Right lobe of liver (tissue), 6 donors: ENCODE results near the gene ZNF383. TPM values are rescaled to one million over a fixed set of nuclear protein-coding genes. Genes with fewer than 3 reads are reported as not detected.
"Not testable (repeated sequence)": the region's sequence is repeated elsewhere in the genome, so short reads cannot be mapped to it uniquely, and the experiment has no call there.

Experiments used
- ATAC-seq, 4 donors: fragments of 200-7000 bp; cut with Tn5 transposase; one replicate each; pipeline ENCODE4 v1.9.1; 2020; ENCODE audit warnings: mild to moderate bottlenecking in 4 of 4, moderate library complexity in 4 of 4
- DNase-seq, 3 donors: peaks; one replicate each; pipeline ENCODE4 v3.0.0-alpha.2; 2020
- H3K27ac ChIP-seq, 3 donors: fragments of 200-600 bp; one replicate each; pipeline ENCODE4 v1.8.0; 2022
- H3K27me3 ChIP-seq, 2 donors: fragments of 200-600 bp; one replicate each; pipeline ENCODE4 v1.8.0; 2022
- H3K36me3 ChIP-seq, 4 donors: fragments of 200-600 bp; sonication (generic) in 1 of 4; one replicate each; pipeline versions ENCODE4 v1.5.1 to v1.8.0; 2017 to 2022; ENCODE audit warnings: control low read depth in 1 of 4
- H3K4me1 ChIP-seq, 4 donors: fragments of 200-600 bp; sonication (generic) in 1 of 4; one replicate each; pipeline versions ENCODE4 v1.5.1 to v1.8.0; 2017 to 2022; ENCODE audit warnings: control low read depth in 1 of 4
- H3K4me3 ChIP-seq, 3 donors: fragments of 200-600 bp; one replicate each; pipeline ENCODE4 v1.8.0; 2022
- H3K9me3 ChIP-seq, 4 donors: fragments of 200-600 bp; sonication (generic) in 1 of 4; one replicate each; pipeline versions ENCODE4 v1.5.1 to v1.8.0; 2017 to 2022; ENCODE audit warnings: control low read depth in 1 of 4
- POLR2A ChIP-seq: fragments of 450-650 bp; IDR thresholded peaks from one replicate; pipeline ENCODE4 v1.6.1; 2017; ENCODE audit warnings: antibody characterized with exemption, mild to moderate bottlenecking
- WGBS: methylation state at CpG from one replicate; pipeline ENCODE4 v1.1.6; 2018; ENCODE audit warnings: low coverage, low lambda C conversion rate; ENCODE audit not compliant: insufficient coverage; ENCODE audit errors: missing lambda C conversion rate; 5-methylcytosine and 5-hydroxymethylcytosine counted together
- intact Hi-C, 2 donors: fragments of 100-400 bp; cut with DNase I; formaldehyde crosslinking; loops; one replicate each; pipeline versions ENCODE4 v1.11.2 to v1.14.1; 2022
- total RNA-seq, 6 experiments: library from RNA; depleted of rRNA in 2 of 6; stranded (reverse); fragments of >200 nt in 2 of 6; fragmentation: NEBNext Ultra II Directional in 3 of 6; extraction: Animal tissue kit (Norgen Biotek cat#: 25700) in 3 of 6; gene quantifications; one replicate each; pipeline versions ENCODE4 v1.1.0 to v1.2.4, GENCODE V29; 2016 to 2023
- TF ChIP-seq, protein P1 (sequence below), 4 donors: fragments of 200-600 bp in 3 of 4; fragments of 450-650 bp in 1 of 4; IDR thresholded peaks; one replicate each; pipeline versions ENCODE4 v1.5.1 to v1.8.0; 2016 to 2022; ENCODE audit warnings: antibody characterized with exemption in 4 of 4, mild to moderate bottlenecking in 2 of 4
- donor health status: DM: no; HTN: yes; CAD: no.
- donor health status: DM: no; HTN: no; CAD: no.
- donor health status: DM: no; HTN: no; CAD: no.
- donor health status: DM: no; HTN: yes; CAD: no.
- donor health status: DM: no; HTN: yes; CAD: no.

Gene ZNF383
- total RNA-seq, 6 experiments from 2014 or later, result 2.5 to 4.4 (median 2.7) TPM

DNA sequence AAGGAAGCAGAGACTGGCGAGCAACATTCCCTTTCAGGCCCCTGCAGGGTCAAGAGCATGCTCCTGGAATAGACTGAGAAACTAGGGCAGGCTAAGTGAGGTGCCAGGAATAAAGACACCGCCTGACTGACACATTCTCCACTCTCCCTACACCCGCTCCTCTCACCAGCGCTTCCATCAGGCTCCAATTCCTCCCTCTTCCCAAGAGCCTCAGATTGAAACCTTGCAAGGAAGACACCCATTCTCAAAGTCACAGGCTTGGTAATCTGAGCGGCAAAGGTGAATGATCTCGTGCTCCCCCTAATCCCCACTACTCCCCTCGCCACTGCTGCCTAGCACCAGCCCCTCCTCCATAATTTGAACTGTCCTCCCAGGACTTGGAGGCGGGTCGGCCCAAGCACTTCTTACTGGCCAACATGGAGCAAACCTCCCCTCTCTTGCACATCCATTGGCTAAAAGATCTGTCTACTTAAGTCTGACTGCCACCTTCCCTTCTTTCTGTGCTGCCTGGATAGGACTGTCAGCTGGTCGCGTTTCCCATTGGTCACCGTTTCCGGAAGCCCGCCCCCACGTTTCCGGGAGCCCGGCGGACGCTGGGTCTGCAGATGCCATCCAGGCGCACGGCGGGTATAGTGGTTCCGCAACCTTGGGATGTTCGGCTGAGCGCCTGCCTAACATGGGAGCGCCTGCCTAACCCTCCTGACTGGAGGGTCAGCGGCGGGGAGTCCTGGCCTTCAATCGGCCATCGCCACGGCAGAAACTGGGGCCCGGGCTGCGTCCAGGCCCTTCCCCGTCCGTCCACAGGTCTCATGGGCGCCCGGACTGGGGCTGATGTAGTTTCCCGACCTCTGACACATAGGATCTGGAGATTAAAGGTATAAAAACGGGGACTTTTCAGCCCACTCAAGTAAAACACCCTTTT is 33.6 kb downstream of the ZNF383 start:
- TF ChIP-seq, protein P1, sequence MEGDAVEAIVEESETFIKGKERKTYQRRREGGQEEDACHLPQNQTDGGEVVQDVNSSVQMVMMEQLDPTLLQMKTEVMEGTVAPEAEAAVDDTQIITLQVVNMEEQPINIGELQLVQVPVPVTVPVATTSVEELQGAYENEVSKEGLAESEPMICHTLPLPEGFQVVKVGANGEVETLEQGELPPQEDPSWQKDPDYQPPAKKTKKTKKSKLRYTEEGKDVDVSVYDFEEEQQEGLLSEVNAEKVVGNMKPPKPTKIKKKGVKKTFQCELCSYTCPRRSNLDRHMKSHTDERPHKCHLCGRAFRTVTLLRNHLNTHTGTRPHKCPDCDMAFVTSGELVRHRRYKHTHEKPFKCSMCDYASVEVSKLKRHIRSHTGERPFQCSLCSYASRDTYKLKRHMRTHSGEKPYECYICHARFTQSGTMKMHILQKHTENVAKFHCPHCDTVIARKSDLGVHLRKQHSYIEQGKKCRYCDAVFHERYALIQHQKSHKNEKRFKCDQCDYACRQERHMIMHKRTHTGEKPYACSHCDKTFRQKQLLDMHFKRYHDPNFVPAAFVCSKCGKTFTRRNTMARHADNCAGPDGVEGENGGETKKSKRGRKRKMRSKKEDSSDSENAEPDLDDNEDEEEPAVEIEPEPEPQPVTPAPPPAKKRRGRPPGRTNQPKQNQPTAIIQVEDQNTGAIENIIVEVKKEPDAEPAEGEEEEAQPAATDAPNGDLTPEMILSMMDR (IDR thresholded peaks at IDR 0.05), result no peak
- no peak for TF ChIP-seq POLR2A
- Histone ChIP-seq H3K27ac (no peak overlapping the region), H3K4me1 (no peaks in the 10 kb centered on the region), H3K36me3 (no peaks in the 10 kb centered on the region), H3K27me3 (no peaks in the 10 kb centered on the region), H3K9me3 (peaks cover 0 to 36% (median 4%) of the 10 kb centered on the region in 4 donors), H3K4me3 (peak overlapping the region; percentile 21 to 41 (median 29))
- intact Hi-C loops, result no loop called here
- 2% methylated on average over 22 of the region's 39 CpGs for WGBS
- DNase-seq (peak; percentile 51 to 70 (median 56)), ATAC-seq (peak; percentile 74 to 96 (median 86))

DNA sequence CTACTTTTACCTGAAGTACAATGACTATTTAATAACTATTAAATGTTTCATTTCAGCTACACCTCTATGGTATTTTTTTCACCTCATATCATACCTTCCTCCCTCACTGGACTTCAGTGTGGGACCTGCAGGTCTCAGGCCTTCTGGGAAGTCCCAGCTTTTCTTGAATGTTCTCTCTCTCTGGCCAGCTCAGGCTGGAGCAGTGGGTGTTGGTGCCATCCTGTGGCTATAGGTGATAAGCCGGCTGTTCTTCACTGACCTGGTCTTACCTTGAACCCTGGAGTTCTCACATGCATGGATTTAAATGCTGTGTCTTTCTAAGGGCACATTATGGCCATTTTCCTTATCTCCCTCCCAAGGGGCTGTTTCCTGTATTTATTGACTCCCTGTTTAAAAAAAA is 45.0 kb downstream of the ZNF383 start:
- intact Hi-C loops, H3K4me1 ChIP-seq, DNase-seq, H3K4me3 ChIP-seq, H3K9me3 ChIP-seq, H3K36me3 ChIP-seq, H3K27me3 ChIP-seq, H3K27ac ChIP-seq: not testable (repeated sequence)
- WGBS, result 63% methylated on average over 1 of the region's 1 CpG
- peak in 1 of 4 donors; percentile 66 for ATAC-seq

DNA sequence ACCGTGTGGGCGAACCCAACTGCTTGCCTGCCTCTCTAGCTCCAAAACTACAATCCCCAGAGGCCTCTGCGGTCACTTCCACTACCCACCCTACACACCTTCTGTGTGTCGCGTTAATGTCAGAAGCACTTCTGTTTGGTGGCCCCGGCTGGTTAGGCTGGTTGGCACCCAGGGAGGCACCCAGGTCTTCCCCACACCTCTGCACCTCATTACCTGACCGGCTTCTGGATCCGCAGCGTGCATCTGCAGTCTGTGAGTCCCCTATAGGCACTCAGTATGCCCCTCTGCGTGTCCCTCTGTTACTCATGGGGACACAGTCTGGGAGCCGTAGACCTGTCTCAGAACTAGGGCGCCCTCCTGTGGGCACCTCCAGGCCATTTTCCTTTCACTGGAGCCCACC is 49.0 kb downstream of the ZNF383 start:
- not testable (repeated sequence) for DNase-seq

DNA sequence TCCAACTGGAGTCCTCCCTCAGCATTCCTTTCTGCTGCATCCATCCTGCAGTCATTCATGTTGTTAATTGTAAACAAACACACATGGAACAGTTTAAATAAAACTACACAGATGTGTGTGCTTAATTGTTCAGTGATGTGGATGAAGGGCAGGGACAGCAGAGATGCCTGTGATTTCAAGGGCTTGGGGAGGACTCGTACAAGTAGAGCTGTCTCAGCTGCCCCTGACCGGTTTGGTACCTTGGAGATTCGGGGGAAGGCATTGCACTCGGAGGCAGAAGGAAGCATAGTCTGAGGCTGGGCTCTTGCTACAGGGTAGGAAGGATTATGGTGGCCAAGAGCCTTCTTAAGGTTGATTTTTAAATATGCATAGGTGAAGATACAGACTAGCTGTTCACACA is 49.7 kb downstream of the ZNF383 start:
- DNase-seq, H3K27me3 ChIP-seq, H3K27ac ChIP-seq, ATAC-seq, H3K4me1 ChIP-seq, H3K4me3 ChIP-seq, H3K36me3 ChIP-seq, intact Hi-C loops, H3K9me3 ChIP-seq: not testable (repeated sequence)
- WGBS, result 81% methylated on average over 4 of the region's 4 CpGs

More for the DNA sequence above, 49.0 kb downstream of the ZNF383 start:
- H3K27me3 ChIP-seq, intact Hi-C loops, H3K9me3 ChIP-seq, H3K4me3 ChIP-seq, H3K4me1 ChIP-seq, ATAC-seq, H3K27ac ChIP-seq, H3K36me3 ChIP-seq: not testable (repeated sequence)
- WGBS, result 88% methylated on average over 8 of the region's 12 CpGs

DNA sequence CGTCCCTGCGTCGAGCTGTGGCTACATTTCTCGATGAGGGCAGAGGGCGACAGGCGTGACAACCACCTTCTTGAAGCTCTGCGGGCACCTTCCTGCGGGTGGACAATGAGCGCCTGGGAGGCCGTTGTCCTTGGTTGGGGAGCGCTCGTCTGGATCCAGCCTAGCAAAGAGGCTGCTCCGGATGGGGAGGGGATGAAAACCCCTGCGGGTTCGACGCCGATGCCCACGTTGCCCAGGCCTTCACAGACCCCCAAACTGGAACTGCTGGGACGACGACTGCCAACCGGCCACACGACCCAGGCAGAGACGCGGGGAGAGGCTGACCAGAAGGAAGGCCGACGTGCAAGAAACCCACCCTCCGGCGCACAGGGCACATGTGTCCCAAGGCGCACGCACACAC is 62.6 kb downstream of the ZNF383 start:
- H3K4me1 ChIP-seq, ATAC-seq, H3K4me3 ChIP-seq, H3K36me3 ChIP-seq, H3K27ac ChIP-seq, H3K27me3 ChIP-seq, intact Hi-C loops, DNase-seq, H3K9me3 ChIP-seq: not testable (repeated sequence)
- WGBS, result 100% methylated on average over 2 of the region's 30 CpGs

DNA sequence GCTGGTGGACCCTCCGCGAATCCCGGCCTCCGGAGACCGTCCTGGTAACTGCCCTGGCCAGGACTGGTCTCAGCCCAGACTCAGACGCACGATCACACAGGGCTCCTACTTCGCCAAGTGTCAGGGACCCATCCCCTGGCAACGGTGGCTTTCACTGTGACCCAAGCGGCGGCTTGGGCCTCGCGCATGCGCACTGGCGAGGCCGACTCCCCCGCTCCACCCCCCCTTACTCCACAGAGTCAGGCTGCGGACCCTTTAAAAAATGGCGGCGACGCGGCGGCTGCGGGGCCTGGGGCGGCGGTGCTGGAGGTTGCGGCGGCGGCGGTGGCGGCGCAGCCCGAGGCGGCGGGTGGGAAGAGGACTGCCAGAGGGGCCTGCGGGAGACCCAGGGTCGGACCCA is 66.0 kb downstream of the ZNF383 start:
- intact Hi-C loops, H3K9me3 ChIP-seq, ATAC-seq, H3K4me3 ChIP-seq, H3K36me3 ChIP-seq, H3K27ac ChIP-seq, H3K4me1 ChIP-seq, H3K27me3 ChIP-seq: not testable (repeated sequence)
- peak in 1 of 3 donors; percentile 31 for DNase-seq
- 97% methylated on average over 12 of the region's 37 CpGs for WGBS

DNA sequence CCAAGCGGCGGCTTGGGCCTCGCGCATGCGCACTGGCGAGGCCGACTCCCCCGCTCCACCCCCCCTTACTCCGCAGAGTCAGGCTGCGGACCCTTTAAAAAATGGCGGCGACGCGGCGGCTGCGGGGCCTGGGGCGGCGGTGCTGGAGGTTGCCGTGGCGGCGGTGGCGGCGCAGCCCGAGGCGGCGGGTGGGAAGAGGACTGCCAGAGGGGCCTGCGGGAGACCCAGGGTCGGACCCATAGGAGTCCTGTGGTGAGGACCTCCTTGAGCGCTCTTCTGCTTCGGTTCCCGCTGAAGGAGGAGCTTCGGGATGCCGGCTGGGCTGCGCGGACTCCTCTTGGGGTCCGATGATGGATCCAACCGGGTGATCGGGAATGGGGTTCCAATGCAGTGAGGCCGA is 71.2 kb downstream of the ZNF383 start:
- H3K4me3 ChIP-seq, intact Hi-C loops, H3K27ac ChIP-seq, H3K4me1 ChIP-seq, ATAC-seq, H3K9me3 ChIP-seq, H3K36me3 ChIP-seq, H3K27me3 ChIP-seq: not testable (repeated sequence)
- DNase-seq, result peak; percentile 54 to 61 (median 58)
- 91% methylated on average over 20 of the region's 39 CpGs for WGBS

DNA sequence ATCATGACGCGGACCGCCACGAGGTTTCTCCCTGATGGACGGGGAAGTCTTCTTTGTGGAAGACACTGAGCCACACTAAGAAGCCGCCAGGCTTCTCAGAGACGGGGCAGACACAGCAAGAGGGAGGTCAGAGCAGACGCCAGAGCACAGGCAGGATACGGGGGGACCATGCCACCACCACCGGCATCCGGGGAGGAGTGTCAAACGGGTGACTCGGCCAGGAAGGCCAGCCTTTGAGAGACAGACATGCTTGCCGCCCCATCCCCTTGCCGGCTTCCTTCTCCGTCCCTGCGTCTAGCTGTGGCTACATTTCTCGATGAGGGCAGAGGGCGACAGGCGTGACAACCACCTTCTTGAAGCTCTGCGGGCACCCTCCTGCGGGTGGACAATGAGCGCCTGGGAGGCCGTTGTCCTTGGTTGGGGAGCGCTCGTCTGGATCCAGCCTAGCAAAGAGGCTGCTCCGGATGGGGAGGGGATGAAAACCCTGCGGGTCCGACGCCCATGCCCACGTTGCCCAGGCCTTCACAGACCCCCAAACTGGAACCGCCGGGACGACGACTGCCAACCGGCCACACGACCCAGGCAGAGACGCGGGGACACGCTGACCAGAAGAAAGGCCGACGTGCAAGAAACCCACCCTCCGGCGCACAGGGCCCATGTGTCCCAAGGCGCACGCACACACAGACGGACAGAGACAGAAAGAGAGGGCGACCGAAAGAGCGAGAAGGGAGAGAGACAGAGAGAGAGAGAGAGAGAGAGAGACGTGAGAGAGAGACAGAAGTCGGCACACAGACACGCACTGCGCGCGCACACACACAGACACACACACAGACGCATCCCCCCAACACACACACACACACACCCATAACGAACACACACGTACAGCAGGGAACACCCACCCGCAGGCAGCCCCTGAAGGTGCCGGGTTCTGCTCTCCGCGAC is 75.3 kb downstream of the ZNF383 start:
- H3K9me3 ChIP-seq, H3K27ac ChIP-seq, H3K4me3 ChIP-seq, H3K36me3 ChIP-seq, H3K27me3 ChIP-seq, ATAC-seq, intact Hi-C loops, H3K4me1 ChIP-seq: not testable (repeated sequence)
- 92% methylated on average over 41 of the region's 63 CpGs for WGBS
- peak; percentile 61 to 80 (median 77) for DNase-seq

DNA sequence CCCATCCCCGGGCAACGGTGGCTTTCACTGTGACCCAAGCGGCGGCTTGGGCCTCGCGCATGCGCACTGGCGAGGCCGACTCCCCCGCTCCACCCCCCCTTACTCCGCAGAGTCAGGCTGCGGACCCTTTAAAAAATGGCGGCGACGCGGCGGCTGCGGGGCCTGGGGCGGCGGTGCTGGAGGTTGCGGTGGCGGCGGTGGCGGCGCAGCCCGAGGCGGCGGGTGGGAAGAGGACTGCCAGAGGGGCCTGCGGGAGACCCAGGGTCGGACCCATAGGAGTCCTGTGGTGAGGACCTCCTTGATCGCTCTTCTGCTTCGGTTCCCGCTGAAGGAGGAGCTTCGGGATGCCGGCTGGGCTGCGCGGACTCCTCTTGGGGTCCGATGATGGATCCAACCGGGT is 76.2 kb downstream of the ZNF383 start:
- ATAC-seq, intact Hi-C loops, H3K27ac ChIP-seq, H3K36me3 ChIP-seq, H3K4me3 ChIP-seq, H3K9me3 ChIP-seq, H3K4me1 ChIP-seq, H3K27me3 ChIP-seq: not testable (repeated sequence)
- DNase-seq, result peak in 2 of 3 donors; percentile 41 to 64
- 95% methylated on average over 18 of the region's 39 CpGs for WGBS
